Cardiac fibroblast (primary cell): ENCODE data around the gene CDH16.
A peak's percentile ranks its signal among the peaks of the same experiment; 100 is the strongest.
"Not testable (repeated sequence)": the region's sequence is repeated elsewhere in the genome, so short reads cannot be mapped to it uniquely, and the experiment has no call there.

Experiments used
- DNase-seq, 2 donors: peaks; one replicate each; pipeline versions ENCODE4 v3.0.0 to v3.0.0-alpha.2; 2010; ENCODE audit warnings: low read depth in 2 of 2
- H3K4me3 ChIP-seq, 2 donors: replicated peaks in 1 of 2; 1 replicate in 1 of 2; 2 replicates in 1 of 2; pipeline ENCODE4 v1.5.1; 2011; ENCODE audit warnings: low read depth in 2 of 2, low read length in 2 of 2, mild to moderate bottlenecking in 2 of 2, moderate library complexity in 1 of 2
- CTCF ChIP-seq: IDR thresholded peaks from one replicate; pipeline ENCODE4 v1.5.1; 2011; ENCODE audit warnings: low read depth, mild to moderate bottlenecking, low read length, inconsistent platforms

The CDH16 gene

GRCh38 chr16:66937725-66938337 lies 19.1 kb upstream of the CDH16 start:
- H3K4me3 ChIP-seq, result no peak overlapping the region
- TF ChIP-seq CTCF, result no peak
- no peak for DNase-seq

GRCh38 chr16:66936889-66937554 lies 18.3 kb upstream of the CDH16 start:
- H3K4me3 ChIP-seq, result no peak overlapping the region
- no peak for DNase-seq
- no peak for TF ChIP-seq CTCF

GRCh38 chr16:66936462-66936861 lies 17.8 kb upstream of the CDH16 start:
- no peak overlapping the region for H3K4me3 ChIP-seq
- DNase-seq, result no peak
- TF ChIP-seq CTCF, result no peak

GRCh38 chr16:66935314-66936011 lies 16.8 kb upstream of the CDH16 start, which contains the start of gene CES2:
CES2 (plus strand) TSS chr16:66935516; CDS start chr16:66935636, 120 bp downstream.
- DNase-seq, result peak; percentile 40 to 46
- peak within 1 kb of the TSS; percentile 98 to 99 for H3K4me3 ChIP-seq
- no peak for TF ChIP-seq CTCF

- H3K4me3 ChIP-seq, result peak overlapping the region; percentile 98 to 99
- not testable (repeated sequence) for DNase-seq
Measured at GRCh38 chr16:66934839-66935313, 16.2 kb upstream of the CDH16 start.

- no peak for TF ChIP-seq CTCF
- peak; percentile 82 to 88 for DNase-seq
- peak within 1 kb of the TSS; percentile 98 to 99 for H3K4me3 ChIP-seq
Measured at GRCh38 chr16:66934138-66934838, 15.6 kb upstream of the CDH16 start, which contains the start of gene CIAO2B. CIAO2B (minus strand) TSS chr16:66934402; CDS start chr16:66934364, 38 bp downstream.
